Choroid plexus epithelial cell (primary cell): ENCODE results near the gene CHRNG.

ENCODE experiments used
- DNase-seq: peaks from one replicate; pipeline ENCODE4 v3.0.0-alpha.2; 2010; ENCODE audit warnings: low read depth
- H3K4me3 ChIP-seq: 2 replicates; pipeline ENCODE4 v1.5.1; 2011; ENCODE audit warnings: low read depth, mild to moderate bottlenecking, control low read depth, low read length, moderate library complexity
- CTCF ChIP-seq: conservative IDR thresholded peaks from 2 replicates; pipeline ENCODE4 v1.5.1; 2011; ENCODE audit warnings: low read depth, mild to moderate bottlenecking, control low read depth, inconsistent platforms, low read length, moderate library complexity

CHRNG gene

GRCh38 chr2:232519581-232520438, 19.7 kb upstream of the CHRNG start, which contains the start of gene PRSS56:
Gene PRSS56, plus strand, starts transcription at chr2:232520388. Its CDS starts 211 bp downstream, at chr2:232520599.
- H3K4me3 ChIP-seq: no peak within 1 kb of the TSS
- no peak for DNase-seq
- TF ChIP-seq CTCF: no peak

- TF ChIP-seq CTCF: no peak
- no peak overlapping the region for H3K4me3 ChIP-seq
- DNase-seq: no peak
These were observed 19.0 kb upstream of the CHRNG start for GRCh38 chr2:232520489-232520888.

GRCh38 chr2:232521098-232521497, 18.4 kb upstream of the CHRNG start:
- no peak for TF ChIP-seq CTCF
- no peak overlapping the region for H3K4me3 ChIP-seq
- DNase-seq: no peak

GRCh38 chr2:232521959-232522622, 17.4 kb upstream of the CHRNG start:
- H3K4me3 ChIP-seq: no peak overlapping the region
- peak; percentile 15 for DNase-seq
- TF ChIP-seq CTCF: peak; percentile 52

- TF ChIP-seq CTCF: no peak
- H3K4me3 ChIP-seq: no peak overlapping the region
These were observed 16.7 kb upstream of the CHRNG start for GRCh38 chr2:232522623-232523401.

GRCh38 chr2:232523402-232523681, 16.1 kb upstream of the CHRNG start:
- TF ChIP-seq CTCF: no peak
- DNase-seq: no peak
- H3K4me3 ChIP-seq: no peak overlapping the region

More at GRCh38 chr2:232522623-232523401, 16.7 kb upstream of the CHRNG start:
- DNase-seq: no peak
